ENCODE data around the gene TPX2. TPM values are rescaled to one million over a fixed set of nuclear protein-coding genes. Genes with fewer than 3 reads are reported as not detected.

TPX2 gene
- total and polyA plus RNA-seq, 10 of the 15 experiments (the other 5 are each of a cell fraction or from before 2014, with no cell fraction given) = 29.7 to 144 (median 89.0) TPM

GRCh38 chr20:31840906-31841816, 102.1 kb downstream of the TPX2 start:
- Histone ChIP-seq H3K4me2 (ENCODE audit: control insufficient read depth, insufficient read depth) (no peak overlapping the region), H3K79me2 (ENCODE audit: control insufficient read depth, insufficient read depth, low read length) (no peaks in the 10 kb centered on the region), H2AFZ (ENCODE audit: control insufficient read depth, low read depth, low read length) (no peak overlapping the region), H3K27me3 (replicated peaks in 1 of 2; ENCODE audit: control insufficient read depth in 2 of 2, insufficient read depth in 2 of 2, low read length in 1 of 2) (no peaks in the 10 kb centered on the region), H3K4me1 (ENCODE audit: control insufficient read depth, insufficient read depth, low read length) (peaks cover 10% of the 10 kb centered on the region), H3K9me3 (replicated peaks; ENCODE audit: control insufficient read depth, insufficient read depth, low read length) (no peaks in the 10 kb centered on the region), H3K27ac (ENCODE audit: control insufficient read depth, insufficient read depth) (no peak overlapping the region), H3K4me3 (no peak overlapping the region), H3K36me3 (ENCODE audit: control insufficient read depth in 2 of 2, insufficient read depth in 2 of 2, low read length in 1 of 2) (no peaks in the 10 kb centered on the region), H3K9ac (ENCODE audit: control insufficient read depth, insufficient read depth, low read length) (no peak overlapping the region), H4K20me1 (ENCODE audit: control insufficient read depth, insufficient read depth) (no peaks in the 10 kb centered on the region)
- 32% methylated on average over 15 of the region's 15 CpGs for WGBS (ENCODE audit: insufficient coverage, insufficient replicate concordance, low lambda C conversion rate, missing lambda C conversion rate)
- ChIA-PET POLR2A (no interaction called here), CTCF (interaction anchor here (0.6 kb wide), 2 partner anchors 21 to 988 kb away, joined by 3 to 4 read pairs; no protein-coding TSS in a partner anchor), RAD21 (ENCODE audit: unreplicated experiment) (no interaction called here), SMC1A (ENCODE audit: uncharacterized antibody, unreplicated experiment) (no interaction called here)
- FAIRE-seq (no peak), DNase-seq (ENCODE audit: low read depth, low spot score) (no peak), ATAC-seq (no peak)
- BruUV-seq (replicated peaks) = no TSS peak
- TF ChIP-seq ZZZ3 (IDR thresholded peaks at IDR 0.05; ENCODE audit: control insufficient read depth, insufficient read length, low read depth) (no peak), NKRF (conservative IDR thresholded peaks at IDR 0.05) (no peak), HSF1 (IDR thresholded peaks at IDR 0.05; ENCODE audit: low read depth, low read length) (no peak), E2F8 (IDR thresholded peaks at IDR 0.05; ENCODE audit: low read depth, partially characterized antibody) (no peak), PAX8 (IDR thresholded peaks at IDR 0.05) (no peak), ETV6 (conservative IDR thresholded peaks at IDR 0.05 in 1 of 2, IDR thresholded peaks at IDR 0.05 in 1 of 2; ENCODE audit: borderline replicate concordance in 1 of 2, low read depth in 1 of 2) (no peak), NR2F1 (conservative IDR thresholded peaks at IDR 0.05) (no peak), TARDBP (IDR thresholded peaks at IDR 0.05; ENCODE audit: borderline replicate concordance) (no peak), RB1 (IDR thresholded peaks at IDR 0.05; ENCODE audit: borderline replicate concordance) (no peak)
- TF ChIP-seq, protein P1, sequence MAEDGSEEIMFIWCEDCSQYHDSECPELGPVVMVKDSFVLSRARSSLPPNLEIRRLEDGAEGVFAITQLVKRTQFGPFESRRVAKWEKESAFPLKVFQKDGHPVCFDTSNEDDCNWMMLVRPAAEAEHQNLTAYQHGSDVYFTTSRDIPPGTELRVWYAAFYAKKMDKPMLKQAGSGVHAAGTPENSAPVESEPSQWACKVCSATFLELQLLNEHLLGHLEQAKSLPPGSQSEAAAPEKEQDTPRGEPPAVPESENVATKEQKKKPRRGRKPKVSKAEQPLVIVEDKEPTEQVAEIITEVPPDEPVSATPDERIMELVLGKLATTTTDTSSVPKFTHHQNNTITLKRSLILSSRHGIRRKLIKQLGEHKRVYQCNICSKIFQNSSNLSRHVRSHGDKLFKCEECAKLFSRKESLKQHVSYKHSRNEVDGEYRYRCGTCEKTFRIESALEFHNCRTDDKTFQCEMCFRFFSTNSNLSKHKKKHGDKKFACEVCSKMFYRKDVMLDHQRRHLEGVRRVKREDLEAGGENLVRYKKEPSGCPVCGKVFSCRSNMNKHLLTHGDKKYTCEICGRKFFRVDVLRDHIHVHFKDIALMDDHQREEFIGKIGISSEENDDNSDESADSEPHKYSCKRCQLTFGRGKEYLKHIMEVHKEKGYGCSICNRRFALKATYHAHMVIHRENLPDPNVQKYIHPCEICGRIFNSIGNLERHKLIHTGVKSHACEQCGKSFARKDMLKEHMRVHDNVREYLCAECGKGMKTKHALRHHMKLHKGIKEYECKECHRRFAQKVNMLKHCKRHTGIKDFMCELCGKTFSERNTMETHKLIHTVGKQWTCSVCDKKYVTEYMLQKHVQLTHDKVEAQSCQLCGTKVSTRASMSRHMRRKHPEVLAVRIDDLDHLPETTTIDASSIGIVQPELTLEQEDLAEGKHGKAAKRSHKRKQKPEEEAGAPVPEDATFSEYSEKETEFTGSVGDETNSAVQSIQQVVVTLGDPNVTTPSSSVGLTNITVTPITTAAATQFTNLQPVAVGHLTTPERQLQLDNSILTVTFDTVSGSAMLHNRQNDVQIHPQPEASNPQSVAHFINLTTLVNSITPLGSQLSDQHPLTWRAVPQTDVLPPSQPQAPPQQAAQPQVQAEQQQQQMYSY (CRISPR knock-in tag; IDR thresholded peaks at IDR 0.05) = no peak
- in situ Hi-C loops (cut with MboI) (no loop called here), intact Hi-C loops (cut with micrococcal nuclease; ENCODE audit: unreplicated experiment) (no loop called here)
